ENCODE results near the gene F8A1. TPM values are rescaled to one million over a fixed set of nuclear protein-coding genes. Genes with fewer than 3 reads are reported as not detected.
A peak's percentile ranks its signal among the peaks of the same experiment; 100 is the strongest.

The F8A1 gene
- total and polyA plus RNA-seq, 2 of the 4 experiments (the other 2 are of a cell fraction), result 0.54 to 8.3 TPM

- Histone ChIP-seq H3K79me1 (ENCODE audit: low read depth in 1 of 2, low read length in 2 of 2) (no peaks in the 10 kb centered on the region), H3K27me3 (ENCODE audit: control insufficient read depth, insufficient read depth, low read length) (no peaks in the 10 kb centered on the region; the same call in 1 of the 2 replicates), H3K9ac (ENCODE audit: low read depth, low read length) (no peak overlapping the region), H3K4me2 (ENCODE audit: low read depth, low read length) (no peak overlapping the region), H3K4me3 (ENCODE audit: insufficient read depth, low read depth, low read length) (no peak overlapping the region), H4K5ac (ENCODE audit: low read depth, low read length) (no peak overlapping the region), H3K36me3 (ENCODE audit: control insufficient read depth, insufficient read depth, low read length) (no peaks in the 10 kb centered on the region), H2AK9ac (replicated peaks; ENCODE audit: low read depth, low read length, poor library complexity) (no peak overlapping the region), H3K4me1 (ENCODE audit: control insufficient read depth, insufficient read depth, low read length) (no peaks in the 10 kb centered on the region), H2BK120ac (ENCODE audit: low read depth, low read length) (no peak overlapping the region), H2BK5ac (ENCODE audit: low read depth, low read length, poor library complexity, severe bottlenecking) (no peak overlapping the region), H3K56ac (ENCODE audit: extremely low read depth, insufficient read depth, low read length) (no peak overlapping the region), H2BK15ac (ENCODE audit: low read depth, low read length) (no peak overlapping the region), H4K8ac (ENCODE audit: low read depth in 2 of 2, low read length in 2 of 2) (no peak overlapping the region), H3K23ac (ENCODE audit: low read depth, low read length) (no peak overlapping the region), H4K20me1 (ENCODE audit: insufficient read depth, low read length) (no peaks in the 10 kb centered on the region), H2AK5ac (ENCODE audit: low read depth, low read length) (no peak overlapping the region), H3K9me1 (ENCODE audit: insufficient read depth, low read length) (no peaks in the 10 kb centered on the region), H3K14ac (replicated peaks; ENCODE audit: low read depth, low read length) (no peak overlapping the region), H3K18ac (ENCODE audit: low read depth, low read length) (no peak overlapping the region), H3K9me3 (ENCODE audit: control insufficient read depth, insufficient read depth, low read length) (no peaks in the 10 kb centered on the region; the same call in 1 of the 2 replicates), H2AFZ (replicated peaks; ENCODE audit: low read length, poor library complexity) (no peak overlapping the region), H3K27ac (ENCODE audit: insufficient read depth, low read length) (no peak overlapping the region), H2BK20ac (ENCODE audit: low read depth, low read length) (no peak overlapping the region), H3K4ac (ENCODE audit: low read depth, low read length) (no peak overlapping the region), H4K91ac (ENCODE audit: insufficient read depth, low read depth, low read length) (no peak overlapping the region)
- TF ChIP-seq CHD1 (IDR thresholded peaks at IDR 0.05; ENCODE audit: low read depth, low read length) (no peak), CEBPB (IDR thresholded peaks at IDR 0.05; ENCODE audit: low read depth, low read length) (peak; percentile 69)
- CTCF ChIA-PET, result no interaction called here
- BruUV-seq (replicated peaks), result no TSS peak
- WGBS, 2 experiments (ENCODE audit: extremely low coverage in 2 of 2, insufficient read length in 1 of 2), result no CpG with 5 or more reads among the region's 8 CpGs
- intact Hi-C loops (cut with micrococcal nuclease), result no loop called here
- POLR2A ChIA-PET (ENCODE audit: unreplicated experiment), result no interaction called here
- DNase-seq, result no peak
- dilution Hi-C loops (cut with HindIII; ENCODE audit: low sequenced_read_pairs, unreplicated experiment), result no loop called here
- no peak for ATAC-seq (ENCODE audit: low read depth)
- in situ Hi-C loops (cut with MboI; ENCODE audit: low sequenced_read_pairs), result no loop called here
These were observed 14.2 kb downstream of the F8A1 start for GRCh38 chrX:154900323-154900722.

All from IMR-90 (cell line).